UCSD-AML1 (cell line): Measurements from ENCODE around the gene DEFB114.
"Not testable (repeated sequence)": the region's sequence is repeated elsewhere in the genome, so short reads cannot be mapped to it uniquely, and the experiment has no call there.

ENCODE experiments used
- DNase-seq: peaks from one replicate; lab custom pipeline; 2025; ENCODE audit not compliant: unreplicated experiment; lab: John Stamatoyannopoulos, UW

Gene DEFB114

DNA sequence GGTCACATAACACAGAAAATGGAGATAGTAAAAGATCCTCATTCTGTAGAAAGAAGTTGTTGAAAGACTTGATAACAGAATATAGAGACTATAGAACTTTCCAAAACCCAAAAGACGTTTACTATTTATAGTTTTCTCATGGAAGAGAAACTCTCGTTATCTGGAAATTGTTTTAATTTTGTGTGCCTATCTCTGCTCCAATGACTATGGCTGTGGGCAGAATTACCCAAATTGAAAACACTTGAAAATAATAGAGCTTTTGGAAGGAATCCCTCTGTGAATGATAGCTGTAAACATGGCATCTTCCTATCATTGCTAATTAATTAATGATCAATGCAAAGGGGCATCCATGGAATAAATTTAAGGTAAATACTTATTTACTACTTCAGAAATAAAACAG is at the start of gene DEFB114:
TSS of gene DEFB114 (minus strand) at position 101 of the 400 bp plus-strand sequence. CDS start at position 42, 59 bp downstream.
- DNase-seq, result no peak

- DNase-seq, result no peak
Measured at GRCh38 chr6:50007819-50008218, 43.9 kb upstream of the DEFB114 start.

GRCh38 chr6:50003139-50003538 is 39.2 kb upstream of the DEFB114 start:
- DNase-seq, result no peak

DNA sequence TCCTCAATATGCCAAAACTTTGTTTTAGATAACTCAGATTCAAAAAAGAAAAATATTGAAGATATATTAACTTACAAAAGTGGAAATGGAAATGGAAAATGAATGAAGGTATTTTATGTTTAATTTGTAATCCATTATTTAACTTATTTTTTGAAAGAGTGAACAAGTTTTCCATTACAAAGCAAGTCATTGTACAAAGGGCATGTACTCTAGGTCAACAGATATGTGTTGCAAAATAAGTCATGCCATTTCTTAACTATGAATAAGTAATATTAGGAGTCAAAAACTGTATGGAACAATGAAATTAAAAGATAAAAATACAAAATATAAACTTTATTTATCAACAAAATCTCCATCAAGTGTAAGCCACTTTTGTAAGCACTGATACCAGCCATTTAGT is 31.3 kb upstream of the DEFB114 start:
- no peak for DNase-seq

DNA sequence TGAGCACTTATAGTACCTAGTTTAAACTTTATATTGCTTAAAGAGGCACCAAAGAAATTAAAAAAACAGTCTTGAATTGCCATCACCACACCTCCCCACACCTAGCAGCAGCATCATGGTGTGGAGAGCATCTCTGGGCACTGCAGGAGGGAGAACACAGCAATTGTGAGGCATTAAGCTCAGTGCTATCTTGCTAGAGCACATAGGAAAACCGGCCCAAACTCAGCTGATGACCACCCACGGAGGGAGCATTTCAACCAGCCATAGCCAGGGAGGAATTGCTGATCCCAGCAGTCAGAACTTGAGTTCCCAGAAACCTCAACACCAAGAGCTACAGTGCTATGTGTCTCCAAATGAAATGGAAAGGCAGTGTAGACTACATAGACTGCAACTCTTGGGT is 24.9 kb upstream of the DEFB114 start:
- DNase-seq, result peak; percentile 2

DNA sequence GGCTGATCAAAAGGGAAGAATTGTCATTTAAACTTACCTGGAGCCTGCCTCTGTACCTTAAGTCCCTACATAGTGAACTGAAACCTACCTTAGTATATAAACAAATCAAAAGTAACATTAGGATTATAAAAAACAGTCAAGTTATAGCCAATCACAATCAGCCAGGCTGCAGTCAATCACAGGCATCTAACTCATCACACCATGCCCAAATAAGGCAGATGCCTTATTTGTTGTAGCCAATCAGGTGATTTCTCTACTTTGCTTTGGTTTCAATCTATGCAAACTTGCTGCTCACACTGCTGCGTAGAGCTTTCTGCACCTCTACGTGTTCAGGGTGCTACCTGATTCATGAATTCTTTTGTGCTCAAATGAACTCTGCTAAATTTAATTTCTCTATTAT is 23.8 kb upstream of the DEFB114 start:
- no peak for DNase-seq

DNA sequence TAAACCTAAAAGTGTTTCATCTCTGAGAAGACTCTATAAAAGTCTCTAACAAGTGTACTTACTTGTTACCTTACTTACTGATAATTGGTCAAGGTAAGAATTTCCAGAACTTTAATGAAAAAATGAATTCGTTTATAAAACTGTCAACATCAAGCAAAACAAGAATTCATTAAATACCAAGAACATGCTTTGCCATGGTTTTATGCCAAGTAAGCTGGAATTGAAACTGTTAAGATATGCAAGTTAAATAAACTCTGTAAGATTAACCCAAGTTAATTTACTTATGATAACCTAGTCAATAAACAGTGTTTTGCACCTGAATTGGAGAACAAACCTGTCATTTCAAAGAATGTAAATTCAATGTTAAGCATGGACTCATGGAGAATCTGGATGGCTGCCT is 22.6 kb upstream of the DEFB114 start:
- DNase-seq, result no peak

DNA sequence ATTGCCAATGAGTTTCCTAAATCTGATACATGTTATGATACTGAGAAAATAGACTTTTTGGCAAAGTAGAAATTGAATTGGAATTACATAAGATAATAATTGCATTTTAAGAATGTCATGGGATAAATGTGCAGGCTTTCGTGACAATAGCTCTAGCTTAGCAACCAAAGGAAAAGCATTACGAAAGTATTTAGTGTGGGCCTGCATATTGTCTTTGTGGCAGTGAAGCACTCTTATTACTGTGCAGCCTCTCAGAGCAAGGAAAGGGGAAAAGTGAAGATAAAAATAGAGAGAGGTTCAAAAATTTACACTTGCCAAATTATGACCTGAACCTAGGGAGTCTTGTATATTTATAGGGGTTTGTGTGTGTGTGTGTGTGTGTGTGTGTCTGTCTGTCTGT is 18.1 kb upstream of the DEFB114 start:
- no peak for DNase-seq

GRCh38 chr6:49980898-49981297 is 16.9 kb upstream of the DEFB114 start:
- no peak for DNase-seq

DNA sequence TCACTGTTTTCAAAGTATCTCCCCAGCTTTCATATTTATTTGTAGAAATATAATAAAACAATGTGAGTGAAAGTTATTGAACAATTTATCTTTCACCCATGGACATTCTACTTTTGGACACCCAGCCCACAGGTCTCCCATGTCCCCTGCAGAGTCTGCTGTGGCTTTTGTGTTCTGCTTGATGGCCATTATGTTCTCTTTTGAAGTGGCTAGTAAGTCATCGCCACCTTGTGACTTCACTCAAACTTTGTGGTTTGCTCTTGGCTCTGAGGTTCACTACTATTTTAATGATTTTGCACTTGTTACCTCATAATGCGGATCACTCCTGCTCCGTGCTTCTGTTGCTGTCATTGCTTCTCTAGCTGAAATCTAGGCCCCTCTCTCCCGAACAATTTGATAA is 15.6 kb upstream of the DEFB114 start:
- DNase-seq, result peak; percentile 1

- DNase-seq, result no peak
Measured at GRCh38 chr6:49978332-49979226, 14.6 kb upstream of the DEFB114 start.

GRCh38 chr6:49969605-49970004 is 5.6 kb upstream of the DEFB114 start, which contains the start of gene DEFB113:
TSS of gene DEFB113 (minus strand) at chr6:49969625. CDS start at chr6:49969625, 0 bp downstream.
- DNase-seq, result no peak

DNA sequence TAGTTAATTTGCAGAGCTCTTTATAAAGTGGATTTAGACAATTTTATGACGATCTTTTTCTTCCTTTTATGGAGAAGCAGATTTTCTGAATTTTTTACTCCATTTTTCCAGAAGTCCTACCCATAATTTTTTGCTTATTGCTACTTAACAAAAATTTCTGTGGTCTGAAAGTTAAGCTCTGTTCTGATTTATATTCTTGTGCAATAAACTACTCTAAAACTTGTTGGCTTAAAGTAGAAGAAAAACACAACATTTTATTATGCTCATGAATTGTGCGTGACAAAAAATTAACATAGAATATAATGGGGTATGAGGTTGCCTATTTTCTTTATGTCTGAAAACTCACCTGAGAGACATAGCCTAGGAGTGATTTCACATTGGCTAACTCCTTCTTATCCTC is 2.9 kb upstream of the DEFB114 start:
- no peak for DNase-seq

GRCh38 chr6:49966334-49966733 is 2.4 kb upstream of the DEFB114 start:
- DNase-seq, result no peak

DNA sequence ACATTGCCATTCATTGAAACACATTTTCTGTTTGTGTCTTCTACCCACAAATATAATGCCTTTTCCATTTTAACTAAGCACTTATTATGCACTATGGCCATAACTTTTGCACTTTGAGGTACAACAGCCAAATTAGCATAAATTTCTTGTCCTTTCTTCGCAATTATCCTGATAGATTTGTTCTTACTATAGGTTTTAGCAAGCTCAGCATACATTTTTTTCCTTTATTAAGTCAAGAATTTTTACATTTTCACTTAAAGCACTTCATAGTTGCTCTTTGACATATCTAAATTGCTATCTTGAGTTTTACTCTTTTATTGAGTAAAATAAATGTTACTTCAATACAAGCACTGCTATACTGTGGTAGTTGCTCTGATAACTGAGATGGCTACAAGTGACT is 5.8 kb downstream of the DEFB114 start:
- no peak for DNase-seq

DNA sequence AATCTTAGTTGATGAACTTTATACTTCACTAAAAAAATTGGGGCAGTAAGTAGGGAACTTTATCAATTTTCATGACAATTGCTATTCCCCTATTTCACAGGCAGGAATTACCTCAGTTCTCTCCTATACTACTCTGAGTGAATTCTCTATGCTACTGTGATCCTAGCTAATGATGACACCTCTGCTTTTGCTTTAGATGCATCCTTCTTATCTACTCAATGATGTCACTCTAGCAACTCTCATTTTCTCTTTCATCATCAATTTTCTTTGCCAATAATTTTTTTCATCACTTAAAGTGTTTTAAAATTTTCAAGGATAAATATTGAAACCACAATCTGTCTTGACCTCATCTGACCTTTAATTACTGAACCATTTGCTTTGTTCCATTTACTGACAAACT is 8.1 kb downstream of the DEFB114 start:
- DNase-seq, result no peak

DNA sequence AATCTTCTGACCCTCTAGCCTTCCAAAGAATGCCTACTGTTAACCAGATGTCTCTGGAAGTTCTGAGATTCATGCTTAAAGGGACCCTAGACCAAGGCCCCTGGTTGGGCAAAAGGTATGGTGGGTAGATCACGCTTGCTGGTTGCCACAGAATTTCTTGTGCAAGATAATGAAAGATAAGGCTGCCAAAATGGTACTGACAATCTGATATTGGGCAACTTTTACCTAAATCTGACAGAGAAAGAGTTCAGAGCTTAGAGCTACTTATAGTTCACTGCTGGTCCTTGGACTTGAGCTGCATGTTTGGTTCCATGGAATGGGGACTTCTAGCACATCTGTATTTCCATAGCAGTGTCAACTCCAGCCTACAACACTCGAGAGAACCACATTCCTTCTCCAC is 12.0 kb downstream of the DEFB114 start:
- DNase-seq, result no peak

GRCh38 chr6:49950415-49950751 is 13.6 kb downstream of the DEFB114 start:
- DNase-seq, result no peak

- DNase-seq, result no peak
Measured at GRCh38 chr6:49949062-49949461, 14.9 kb downstream of the DEFB114 start.

- no peak for DNase-seq
Measured at GRCh38 chr6:49946835-49947234, 17.1 kb downstream of the DEFB114 start.

- not testable (repeated sequence) for DNase-seq
Measured at GRCh38 chr6:49944068-49944467, 19.9 kb downstream of the DEFB114 start.

GRCh38 chr6:49939993-49940498 is 23.9 kb downstream of the DEFB114 start:
- no peak for DNase-seq

- DNase-seq, result no peak
Measured at GRCh38 chr6:49937811-49938210, 26.2 kb downstream of the DEFB114 start.
